HepG2 (cell line): ENCODE data around the gene SND1. TPM values are rescaled to one million over a fixed set of nuclear protein-coding genes. Genes with fewer than 3 reads are reported as not detected.

Experiments
- ATAC-seq: fragments of 200-7000 bp; cut with Tn5 transposase; 3 replicates; pipeline ENCODE4 v1.9.1; 2020; ENCODE audit warnings: mild to moderate bottlenecking, moderate library complexity
- BruUV-seq: library from RNA; stranded (reverse); fragments of 400-500 nt; replicated peaks from 2 replicates; lab custom pipeline; 2021; lab: Mats Ljungman, UMichigan
- CTCF ChIA-PET: fragments of 300-600 bp; formaldehyde crosslinking; extraction: SDS; loops from one replicate; lab custom pipeline; 2021; ENCODE audit warnings: low total read pairs, inconsistent platforms, low intra/inter-chr PET ratio; lab: Yijun Ruan, JAX
- POLR2A ChIA-PET: fragments of 350-600 bp; sonication (Branson Sonifier 250); formaldehyde crosslinking; loops from one replicate; lab custom pipeline; 2020; ENCODE audit warnings: antibody characterized with exemption, inconsistent platforms; lab: Yijun Ruan, JAX
- DNase-seq: peaks from one replicate; pipeline ENCODE4 v3.0.0-alpha.2; 2015; ENCODE audit warnings: low spot score
- FAIRE-seq: peaks from 3 replicates; lab custom pipeline; 2011; peaks lifted over from hg19 to GRCh38; lab: Jason Lieb, UNC
- H2AFZ ChIP-seq: one replicate; pipeline ENCODE4 v1.6.1; 2011; ENCODE audit warnings: low read length, inconsistent platforms
- H3K27ac ChIP-seq: fragments of 300-600 bp; 3 replicates; pipeline ENCODE4 v1.8.0; 2011; ENCODE audit warnings: mixed run types, mild to moderate bottlenecking, mixed read lengths, low read length, inconsistent platforms; ENCODE audit not compliant: insufficient read depth; ENCODE audit errors: extremely low read length
- H3K27me3 ChIP-seq, 2 experiments: fragments of 200-600 bp in 1 of 2; 2 replicates in 1 of 2; 3 replicates in 1 of 2; pipeline versions ENCODE4 v1.6.0 to v1.8.0; 2011; ENCODE audit warnings: low read length in 2 of 2, mild to moderate bottlenecking in 2 of 2, moderate library complexity in 2 of 2, inconsistent platforms in 1 of 2; ENCODE audit not compliant: insufficient read depth in 2 of 2, control insufficient read depth in 1 of 2
- H3K36me3 ChIP-seq, 2 experiments: fragments of 200-600 bp in 1 of 2; replicated peaks in 1 of 2; 2 replicates in 1 of 2; 3 replicates in 1 of 2; pipeline versions ENCODE4 v1.5.1 to v1.8.0; 2011; ENCODE audit warnings: low read length in 2 of 2, inconsistent platforms in 1 of 2; ENCODE audit not compliant: insufficient read depth in 2 of 2, control insufficient read depth in 1 of 2
- H3K4me1 ChIP-seq: 2 replicates; pipeline ENCODE4 v1.5.1; 2012; ENCODE audit warnings: low read length, inconsistent platforms; ENCODE audit not compliant: insufficient read depth
- H3K4me2 ChIP-seq: 2 replicates; pipeline ENCODE4 v1.6.0; 2011; ENCODE audit warnings: low read depth, low read length, inconsistent platforms
- H3K4me3 ChIP-seq, 3 experiments: fragments of 200-600 bp in 1 of 3; sonication (generic), shearing (Covaris generic) in 1 of 3; replicated peaks in 1 of 3; 2 replicates each; pipeline ENCODE4 v1.5.1; 2011 to 2016; ENCODE audit warnings: low read length in 3 of 3, inconsistent platforms in 2 of 3, low read depth in 2 of 3, mild to moderate bottlenecking in 2 of 3, control low read depth in 1 of 3, mixed read lengths in 1 of 3; ENCODE audit not compliant: insufficient read depth in 1 of 3
- H3K79me2 ChIP-seq: one replicate; pipeline ENCODE4 v1.6.1; 2011; ENCODE audit warnings: low read length, inconsistent platforms; ENCODE audit not compliant: insufficient read depth
- H3K9ac ChIP-seq: 2 replicates; pipeline ENCODE4 v1.6.0; 2011; ENCODE audit warnings: mild to moderate bottlenecking, low read depth, low read length, inconsistent platforms; ENCODE audit not compliant: insufficient read depth
- H3K9me3 ChIP-seq: 2 replicates; pipeline ENCODE4 v1.5.1; 2012; ENCODE audit warnings: mild to moderate bottlenecking, low read length
- H4K20me1 ChIP-seq: 2 replicates; pipeline ENCODE4 v1.6.0; 2011; ENCODE audit warnings: inconsistent platforms, mild to moderate bottlenecking, low read length, moderate library complexity; ENCODE audit not compliant: insufficient read depth
- CCDC6 ChIP-seq: sonication (generic); formaldehyde crosslinking; IDR thresholded peaks from 2 replicates; pipeline ENCODE4 v1.8.1; 2022; ENCODE audit warnings: mild to moderate bottlenecking, missing genetic modification reagents, moderate library complexity
- GATA4 ChIP-seq: sonication (generic); IDR thresholded peaks from 2 replicates; pipeline ENCODE4 v1.6.1; 2016; ENCODE audit warnings: antibody characterized with exemption, low read depth, borderline replicate concordance
- MAFG ChIP-seq: sonication (generic); formaldehyde crosslinking; IDR thresholded peaks from 2 replicates; pipeline ENCODE4 v1.5.1; 2020; ENCODE audit warnings: mild to moderate bottlenecking, missing genetic modification reagents
- MIER2 ChIP-seq: IDR thresholded peaks from 2 replicates; pipeline ENCODE4 v1.6.1; 2016; ENCODE audit warnings: missing biosample characterization, missing genetic modification reagents
- NR1H2 ChIP-seq: sonication (generic); formaldehyde crosslinking; IDR thresholded peaks from 2 replicates; pipeline ENCODE4 v1.8.1; 2022; ENCODE audit warnings: low read depth, missing genetic modification reagents, borderline replicate concordance
- PITX1 ChIP-seq: sonication (generic); formaldehyde crosslinking; IDR thresholded peaks from 2 replicates; pipeline ENCODE4 v1.5.1; 2020; ENCODE audit warnings: mild to moderate bottlenecking, missing genetic modification reagents
- RBFOX2 ChIP-seq: fragments of 200-400 bp; formaldehyde crosslinking; IDR thresholded peaks from 2 replicates; pipeline ENCODE4 v1.6.1; 2017; ENCODE audit warnings: low read depth, mild to moderate bottlenecking, low read length
- REL ChIP-seq: sonication (generic); formaldehyde crosslinking; conservative IDR thresholded peaks from 2 replicates; pipeline ENCODE4 v1.8.0; 2022; ENCODE audit warnings: mild to moderate bottlenecking, missing genetic modification reagents, moderate library complexity
- RNF219 ChIP-seq: sonication (generic); formaldehyde crosslinking; IDR thresholded peaks from 2 replicates; pipeline ENCODE4 v1.5.0; 2020; ENCODE audit warnings: mild to moderate bottlenecking, missing genetic modification reagents
- SALL1 ChIP-seq: sonication (generic); formaldehyde crosslinking; IDR thresholded peaks from 2 replicates; pipeline ENCODE4 v1.8.0; 2022; ENCODE audit warnings: mild to moderate bottlenecking, missing genetic modification reagents
- UBTF ChIP-seq: sonication (generic); formaldehyde crosslinking; IDR thresholded peaks from 2 replicates; pipeline ENCODE4 v1.4.0; 2020; ENCODE audit warnings: mild to moderate bottlenecking, missing genetic modification reagents
- ZFP90 ChIP-seq: sonication (generic); formaldehyde crosslinking; IDR thresholded peaks from 2 replicates; pipeline ENCODE4 v1.8.0; 2022; ENCODE audit warnings: missing genetic modification reagents, mild to moderate bottlenecking, inconsistent platforms, borderline replicate concordance
- ZFP91 ChIP-seq: sonication (generic); formaldehyde crosslinking; IDR thresholded peaks from 2 replicates; pipeline ENCODE4 v1.9.0; 2022; ENCODE audit warnings: missing genetic modification reagents, mild to moderate bottlenecking, borderline replicate concordance
- ZFYVE20 ChIP-seq: sonication (generic); formaldehyde crosslinking; IDR thresholded peaks from 2 replicates; pipeline ENCODE4 v1.8.0; 2023; ENCODE audit warnings: low read depth, mild to moderate bottlenecking, moderate library complexity, missing genetic modification reagents, borderline replicate concordance
- ZKSCAN1 ChIP-seq: fragments of 150-350 bp; IDR thresholded peaks from 2 replicates; pipeline ENCODE4 v1.6.1; 2014; ENCODE audit warnings: low read length
- ZNF34 ChIP-seq: sonication (generic); formaldehyde crosslinking; IDR thresholded peaks from 2 replicates; pipeline ENCODE4 v1.4.0; 2020; ENCODE audit warnings: mild to moderate bottlenecking, missing genetic modification reagents, borderline replicate concordance
- ZNF362 ChIP-seq: sonication (generic); formaldehyde crosslinking; IDR thresholded peaks from 2 replicates; pipeline ENCODE4 v1.4.0; 2020; ENCODE audit warnings: missing genetic modification reagents, mild to moderate bottlenecking, borderline replicate concordance
- ZNF615 ChIP-seq: sonication (generic); formaldehyde crosslinking; IDR thresholded peaks from 2 replicates; pipeline ENCODE4 v1.5.0; 2020; ENCODE audit warnings: mild to moderate bottlenecking, missing genetic modification reagents, borderline replicate concordance
- WGBS: methylation state at CpG from one replicate; pipeline ENCODE4 v1.1.6; 2017; ENCODE audit warnings: low lambda C conversion rate; 5-methylcytosine and 5-hydroxymethylcytosine counted together
- in situ Hi-C: cut with HindIII; loops from 2 replicates; pipeline ENCODE4 v1.10.0; 2017; ENCODE audit warnings: low pct_unique_long_range_greater_than_20kb; ENCODE audit not compliant: extremely low pct_ligation_motif_present
- intact Hi-C: fragments of 100-400 bp; cut with micrococcal nuclease; formaldehyde crosslinking; loops from one replicate; pipeline ENCODE4 v1.10.0; 2022; ENCODE audit not compliant: unreplicated experiment
- polyA plus RNA-seq, 8 experiments: library from polyadenylated mRNA; depleted of rRNA in 3 of 8; stranded (reverse) in 7 of 8; unstranded in 1 of 8; fragments of >200 nt; fragmentation: Illumina TruSeq in 4 of 8; extraction: Trizol in 4 of 8; gene quantifications; 2 replicates each; pipeline versions ENCODE4 v1.2.1 to v1.2.3, GENCODE V29; 2011 to 2016; ENCODE audit warnings: low read depth in 4 of 8, missing spikeins in 1 of 8, mixed read lengths in 1 of 8; ENCODE audit not compliant: insufficient read depth in 1 of 8
- total RNA-seq, 5 experiments: library from RNA; depleted of rRNA; stranded (reverse); fragments of >200 nt; fragmentation: Illumina TruSeq; extraction: Trizol; gene quantifications; 2 replicates each; pipeline ENCODE4 v1.2.3, GENCODE V29; 2016; ENCODE audit warnings: low read depth in 1 of 5

The SND1 gene
- total and polyA plus RNA-seq, 2 of the 13 experiments (the other 11 are each of a cell fraction or from before 2014, with no cell fraction given), result 110 to 182 TPM

GRCh38 chr7:128067983-128068382, 416.0 kb downstream of the SND1 start:
- no peaks in the 10 kb centered on the region for H3K9me3 ChIP-seq
- 0 out of 2 replicates have a peak, but pooled peaks cover 2% of the 10 kb centered on the region for H4K20me1 ChIP-seq
- in situ Hi-C loops (no loop called here), intact Hi-C loops (no loop called here)
- H3K9ac ChIP-seq, result no peak overlapping the region
- WGBS, result 94% methylated on average over 5 of the region's 5 CpGs
- no TSS peak for BruUV-seq
- H3K79me2 ChIP-seq, result no peaks in the 10 kb centered on the region
- peaks cover 9 to 40% of the 10 kb centered on the region in 2 experiments; a peak in 4 of 5 replicates for H3K36me3 ChIP-seq
- no peaks in the 10 kb centered on the region for H3K4me1 ChIP-seq
- H3K27ac ChIP-seq, result no peak overlapping the region
- DNase-seq (no peak), ATAC-seq (no peak), FAIRE-seq (no peak)
- no peak overlapping the region for H3K4me2 ChIP-seq
- ChIA-PET POLR2A (no interaction called here), CTCF (no interaction called here)
- H3K27me3 ChIP-seq, result no peaks in the 10 kb centered on the region
- no peak overlapping the region for H2AFZ ChIP-seq
- H3K4me3 ChIP-seq, result no peak overlapping the region
- TF ChIP-seq CCDC6 (CRISPR knock-in tag) (no peak), ZNF362 (CRISPR knock-in tag) (no peak), ZNF615 (CRISPR knock-in tag) (no peak), NR1H2 (CRISPR knock-in tag) (no peak), ZFP90 (CRISPR knock-in tag) (no peak), REL (no peak), RNF219 (no peak), ZNF34 (no peak), GATA4 (no peak), MAFG (no peak), UBTF (CRISPR knock-in tag) (no peak), PITX1 (CRISPR knock-in tag) (no peak), SALL1 (CRISPR knock-in tag) (no peak), RBFOX2 (no peak), ZFP91 (CRISPR knock-in tag) (no peak), ZKSCAN1 (no peak), MIER2 (CRISPR knock-in tag) (no peak), ZFYVE20 (CRISPR knock-in tag) (no peak)
